ENCODE results near the gene LIMCH1.

- TF ChIP-seq EP300 (IDR thresholded peaks at IDR 0.05) = no peak
- no peak for TF ChIP-seq CTCF (IDR thresholded peaks at IDR 0.05)
- TF ChIP-seq POLR2A (IDR thresholded peaks at IDR 0.05) = no peak
- TF ChIP-seq POLR2AphosphoS5 (IDR thresholded peaks at IDR 0.05) = no peak
Measured at GRCh38 chr4:41532882-41533281, 5.1 kb upstream of the LIMCH1 start.

All from suprapubic skin (tissue), 4 donors.